HG02571 (cell line): ENCODE measurements around the gene GUCA1A.
"Not testable (repeated sequence)": the region's sequence is repeated elsewhere in the genome, so short reads cannot be mapped to it uniquely, and the experiment has no call there.

ENCODE experiments used
- ATAC-seq: cut with Tn5 transposase; IDR thresholded peaks from one replicate; pipeline ENCODE4 v1.9.1; 2021; ENCODE audit warnings: mild to moderate bottlenecking, moderate library complexity; ENCODE audit not compliant: unreplicated experiment

The GUCA1A gene

GRCh38 chr6:42202131-42202915, 29.2 kb downstream of the GUCA1A start:
- not testable (repeated sequence) for ATAC-seq

DNA sequence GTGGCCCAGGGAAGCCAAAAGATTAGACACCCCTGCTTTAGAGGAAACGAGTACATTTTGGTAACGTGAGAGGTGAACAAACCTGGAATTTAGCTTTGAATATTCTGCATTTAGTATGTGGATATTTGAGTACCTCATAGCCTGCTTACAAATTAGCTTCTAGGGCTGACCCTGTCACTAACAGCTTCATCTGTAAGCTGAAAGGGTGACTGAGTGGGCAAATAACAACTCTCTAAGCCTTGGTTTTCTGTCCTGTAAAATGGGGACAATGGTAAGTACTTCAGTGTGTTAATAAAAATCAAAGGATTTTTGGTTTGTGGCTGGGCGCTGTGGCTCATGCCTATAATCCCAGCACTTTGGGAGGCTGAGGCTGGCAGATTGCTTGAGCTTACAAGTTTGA, 30.0 kb downstream of the GUCA1A start:
- ATAC-seq = no peak

DNA sequence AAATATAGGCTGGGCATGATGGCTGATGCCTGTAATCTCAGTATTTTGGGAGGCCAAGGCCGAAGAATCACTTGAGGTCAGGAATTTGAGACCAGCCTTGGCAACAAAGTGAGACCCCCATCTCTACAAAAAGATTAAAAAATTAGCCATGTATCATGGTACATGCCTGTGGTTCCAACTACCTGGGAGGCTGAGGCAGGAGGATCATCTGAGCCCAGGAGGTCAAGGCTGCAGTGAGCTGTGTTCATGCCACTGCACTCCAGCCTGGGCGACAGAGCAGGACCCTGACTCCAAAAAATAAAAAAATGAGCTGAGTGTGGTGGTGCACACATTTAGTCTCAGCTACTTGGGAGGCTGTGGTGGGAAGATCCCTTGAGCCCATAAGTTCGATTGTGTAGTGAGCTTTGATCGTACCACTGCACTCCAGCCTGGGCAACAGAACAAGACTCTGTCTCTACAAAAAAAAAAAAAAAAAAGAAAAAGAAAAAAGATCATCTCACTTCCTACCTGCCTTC, 31.7 kb downstream of the GUCA1A start:
- ATAC-seq = no peak

- ATAC-seq = not testable (repeated sequence)
Observed at GRCh38 chr6:42207559-42207958, 34.4 kb downstream of the GUCA1A start.

DNA sequence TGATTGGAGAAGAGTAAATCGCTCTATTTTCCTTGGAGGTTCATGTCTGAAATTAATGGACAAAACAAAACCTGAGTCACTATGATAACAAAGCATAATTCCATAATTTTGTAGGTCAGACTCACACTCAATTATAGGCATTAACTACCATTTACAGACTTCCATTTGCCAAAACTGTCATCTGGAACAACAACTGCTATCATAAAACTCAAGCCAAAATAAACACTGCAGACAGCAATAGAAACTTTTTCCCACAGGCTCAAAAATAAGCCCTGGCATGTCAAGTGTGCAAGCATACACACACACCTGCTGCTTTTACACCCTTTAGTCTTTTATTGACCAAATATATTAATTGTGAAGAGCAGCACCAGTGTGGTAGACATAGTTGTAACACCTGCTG, 37.4 kb downstream of the GUCA1A start:
- ATAC-seq = no peak

- ATAC-seq = no peak
Observed at GRCh38 chr6:42211726-42212125, 38.6 kb downstream of the GUCA1A start.

GRCh38 chr6:42212442-42212841, 39.3 kb downstream of the GUCA1A start:
- no peak for ATAC-seq

DNA sequence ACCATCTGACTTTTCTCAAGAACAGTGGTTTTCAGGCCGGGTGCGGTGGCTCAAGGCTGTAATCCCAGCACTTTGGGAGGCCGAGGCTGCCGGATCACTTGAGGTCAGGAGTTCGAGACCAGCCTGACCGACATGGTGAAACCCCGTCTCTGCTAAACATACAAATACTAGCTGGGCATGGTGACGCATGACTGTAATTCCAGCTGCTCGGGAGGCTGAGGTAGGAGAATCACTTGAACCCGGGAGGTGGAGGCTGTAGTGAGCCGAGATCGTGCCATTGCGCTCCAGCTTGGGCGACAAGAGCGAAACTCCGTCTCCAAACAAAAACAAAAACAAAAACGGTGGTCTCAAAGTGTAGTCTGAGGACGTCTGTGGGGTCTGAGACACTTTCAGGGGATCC, 43.3 kb downstream of the GUCA1A start:
- not testable (repeated sequence) for ATAC-seq

- no peak for ATAC-seq
Observed at GRCh38 chr6:42217157-42217518, 44.0 kb downstream of the GUCA1A start.

GRCh38 chr6:42217519-42218367, 44.6 kb downstream of the GUCA1A start, which contains the start of gene MRPS10:
MRPS10 (minus strand) TSS chr6:42217861; CDS start chr6:42217849, 12 bp downstream.
- peak; percentile 90 for ATAC-seq

DNA sequence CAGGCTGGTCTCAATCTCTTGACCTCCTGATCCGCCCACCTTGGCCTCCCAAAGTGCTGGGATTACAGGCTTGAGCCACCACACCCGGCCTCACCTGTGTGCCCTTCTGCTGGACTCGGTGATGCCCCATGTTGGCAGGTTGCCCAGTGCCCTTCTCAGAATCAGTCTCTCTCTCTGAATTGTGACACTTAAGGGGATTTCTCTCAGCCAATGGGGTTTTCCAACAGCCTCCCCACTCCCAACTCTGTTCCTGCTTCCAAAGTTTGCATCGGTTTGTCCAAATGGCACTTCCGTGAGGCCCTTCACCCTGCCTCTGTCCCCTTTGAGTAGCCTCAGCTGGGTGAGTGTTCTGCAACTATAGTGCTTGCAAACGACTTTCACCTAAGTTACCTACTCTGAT, 47.6 kb downstream of the GUCA1A start:
- no peak for ATAC-seq

DNA sequence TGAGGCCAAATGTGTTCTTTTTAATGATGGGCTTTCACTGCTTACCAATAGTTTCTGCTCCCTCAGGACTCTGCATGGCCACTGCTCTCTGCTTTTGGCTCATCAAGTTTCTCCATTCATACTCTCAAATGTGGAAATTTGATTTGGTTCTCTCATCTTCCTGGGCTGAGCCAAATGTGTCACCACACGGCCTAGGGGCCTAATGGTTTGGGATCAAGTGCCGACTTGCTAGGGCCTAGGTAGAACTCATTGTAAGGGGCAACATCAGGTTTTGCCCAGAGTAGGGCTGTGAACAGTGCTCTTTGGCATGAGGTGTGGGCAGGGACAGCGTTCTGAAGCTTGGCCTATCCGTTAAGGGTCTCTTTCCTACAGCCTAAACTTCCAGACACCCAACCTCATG, 48.4 kb downstream of the GUCA1A start:
- ATAC-seq = no peak

GRCh38 chr6:42222448-42222847, 49.3 kb downstream of the GUCA1A start:
- ATAC-seq = no peak

GRCh38 chr6:42224222-42225028, 51.3 kb downstream of the GUCA1A start:
- ATAC-seq = peak; percentile 88

DNA sequence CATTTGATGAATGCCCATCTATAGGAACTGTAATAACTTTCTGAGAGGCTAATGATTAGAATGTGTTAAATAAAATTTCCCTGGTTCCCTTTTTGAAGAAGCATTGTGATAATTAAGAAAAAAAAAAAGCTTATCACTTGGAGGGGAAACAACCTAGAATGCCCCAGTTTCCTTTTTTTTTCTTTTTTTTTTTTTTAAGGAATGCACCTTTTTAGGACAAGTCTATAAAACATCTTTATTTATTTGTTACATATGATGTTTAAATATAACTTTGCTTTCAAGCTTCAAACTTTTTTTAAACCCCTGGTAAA, 51.8 kb downstream of the GUCA1A start:
- no peak for ATAC-seq

- no peak for ATAC-seq
Observed at GRCh38 chr6:42225419-42225818, 52.3 kb downstream of the GUCA1A start.

DNA sequence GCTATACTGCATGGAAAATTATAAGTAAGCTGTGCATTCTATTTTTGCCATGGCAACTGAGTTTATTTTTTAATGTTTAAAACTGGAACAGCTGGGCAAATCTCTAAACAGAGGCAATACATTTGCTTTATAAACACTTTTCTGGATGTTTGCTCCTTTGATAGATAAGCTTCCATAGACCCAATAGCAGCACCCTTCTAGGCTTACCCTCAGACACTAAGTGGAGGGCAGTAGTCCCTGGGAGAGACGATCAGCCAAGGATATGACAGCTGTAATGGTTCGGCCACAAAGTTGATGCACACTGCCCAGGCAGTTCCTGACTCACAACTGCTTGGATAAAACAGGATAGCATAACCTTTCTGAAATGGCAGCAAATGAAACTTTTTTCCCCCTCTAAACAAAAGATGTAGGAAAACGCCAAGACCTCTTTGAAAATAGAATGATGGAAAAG, 53.0 kb downstream of the GUCA1A start:
- no peak for ATAC-seq

GRCh38 chr6:42226645-42227143, 53.5 kb downstream of the GUCA1A start:
- no peak for ATAC-seq

GRCh38 chr6:42227173-42227850, 54.1 kb downstream of the GUCA1A start:
- ATAC-seq = no peak

DNA sequence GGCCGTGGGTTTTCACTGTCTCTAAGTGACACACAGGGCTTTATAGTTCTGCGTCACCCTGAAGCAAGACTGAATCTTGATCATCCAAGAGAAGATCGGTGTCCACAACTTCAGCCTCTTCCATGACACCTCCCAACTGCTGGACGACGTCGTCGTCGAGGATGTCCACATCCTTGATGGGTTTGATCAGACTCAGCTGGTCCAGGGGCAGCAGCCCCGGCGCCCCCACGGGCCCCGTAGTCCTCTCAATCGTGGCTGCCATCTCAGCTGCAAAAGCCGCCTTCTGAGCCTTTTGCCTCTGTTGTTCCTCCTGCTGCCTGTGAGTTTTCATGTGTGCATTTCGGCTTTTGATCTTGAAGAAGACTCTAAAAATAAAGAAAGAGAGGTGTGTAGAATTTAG, 55.1 kb downstream of the GUCA1A start:
- ATAC-seq = no peak
